NT2/D1 (cell line): Measurements from ENCODE around the gene FKBP5.

ENCODE experiments used
- SUZ12 ChIP-seq: IDR thresholded peaks from 2 replicates; pipeline ENCODE4 v1.6.1; 2011; ENCODE audit not compliant: insufficient read length, insufficient read depth; ENCODE audit errors: extremely low read depth
- YY1 ChIP-seq: IDR thresholded peaks from 2 replicates; pipeline ENCODE4 v1.6.1; 2011; ENCODE audit not compliant: insufficient read length, insufficient read depth
- ZNF274 ChIP-seq: IDR thresholded peaks from 2 replicates; pipeline ENCODE4 v1.6.1; 2011; ENCODE audit warnings: mild to moderate bottlenecking, low read depth, low read length

GRCh38 chr6:35541836-35542235 is 146.9 kb downstream of the FKBP5 start:
- TF ChIP-seq YY1 (no peak), ZNF274 (no peak), SUZ12 (no peak)
